ENCODE measurements around the gene DYSF. TPM values are rescaled to one million over a fixed set of nuclear protein-coding genes. Genes with fewer than 3 reads are reported as not detected.

DYSF gene
- total and polyA plus RNA-seq, 9 donors = 2.3 to 16.5 (median 5.1) TPM

- peak in 2 of 5 donors; percentile 1 to 2 for DNase-seq
- no peaks in the 10 kb centered on the region for H3K4me1 ChIP-seq (ENCODE audit: insufficient read depth)
- H3K27me3 ChIP-seq = no peaks in the 10 kb centered on the region
- no peak overlapping the region for H3K4me3 ChIP-seq
- WGBS, 3 donors = 67 to 70% (median 69%) methylated on average over 9 of the region's 9 CpGs
- H3K36me3 ChIP-seq = no peaks in the 10 kb centered on the region
- TF ChIP-seq CTCF (IDR thresholded peaks at IDR 0.05) = no peak
- no peak for TF ChIP-seq EP300 (IDR thresholded peaks at IDR 0.05)
- TF ChIP-seq POLR2A (IDR thresholded peaks at IDR 0.05) = no peak
- no peak overlapping the region for H3K27ac ChIP-seq
- no peaks in the 10 kb centered on the region for H3K9me3 ChIP-seq
- intact Hi-C loops (cut with DNase I) = loop anchor here in 1 of 4 donors (10.0 kb wide), 1 partner anchor 550 kb away; no protein-coding TSS in a partner anchor
Observed at GRCh38 chr2:71605173-71605641, 151.8 kb downstream of the DYSF start.

DNA sequence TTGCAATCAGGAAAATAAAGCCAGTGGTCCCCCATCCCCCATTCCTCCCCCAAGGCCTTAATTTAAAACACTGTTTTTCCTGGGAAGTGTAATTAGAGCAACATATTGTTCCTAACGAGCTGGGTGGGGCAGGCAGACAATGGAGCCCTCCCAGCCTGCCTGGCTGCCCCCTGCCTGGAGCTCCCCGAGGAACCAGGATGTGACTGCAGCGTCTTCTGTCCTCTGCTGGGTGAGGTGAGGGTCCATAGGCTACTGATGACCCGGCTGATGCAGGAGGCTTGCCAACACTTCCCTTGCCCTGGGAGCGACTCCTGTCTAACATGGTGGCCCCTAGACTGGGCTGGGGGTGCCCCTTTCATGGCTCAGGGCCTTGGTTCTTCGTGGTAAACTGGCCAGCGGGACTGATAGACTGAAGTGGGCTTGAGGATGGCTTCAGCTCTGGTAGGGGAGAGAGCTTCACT is 152.4 kb downstream of the DYSF start:
- Histone ChIP-seq H3K27ac (no peak overlapping the region), H3K4me3 (no peak overlapping the region), H3K4me1 (ENCODE audit: insufficient read depth) (no peaks in the 10 kb centered on the region), H3K9me3 (no peaks in the 10 kb centered on the region), H3K36me3 (no peaks in the 10 kb centered on the region), H3K27me3 (no peaks in the 10 kb centered on the region)
- WGBS, 3 donors = 78 to 83% (median 82%) methylated on average over 7 of the region's 7 CpGs
- intact Hi-C loops (cut with DNase I) = loop anchor here in 1 of 4 donors (10.0 kb wide), 1 partner anchor 549 kb away; no protein-coding TSS in a partner anchor
- peak in 3 of 5 donors; percentile 2 to 13 (median 4) for DNase-seq
- no peak for TF ChIP-seq POLR2A (IDR thresholded peaks at IDR 0.05)
- no peak for TF ChIP-seq EP300 (IDR thresholded peaks at IDR 0.05)
- TF ChIP-seq CTCF (IDR thresholded peaks at IDR 0.05) = no peak

DNA sequence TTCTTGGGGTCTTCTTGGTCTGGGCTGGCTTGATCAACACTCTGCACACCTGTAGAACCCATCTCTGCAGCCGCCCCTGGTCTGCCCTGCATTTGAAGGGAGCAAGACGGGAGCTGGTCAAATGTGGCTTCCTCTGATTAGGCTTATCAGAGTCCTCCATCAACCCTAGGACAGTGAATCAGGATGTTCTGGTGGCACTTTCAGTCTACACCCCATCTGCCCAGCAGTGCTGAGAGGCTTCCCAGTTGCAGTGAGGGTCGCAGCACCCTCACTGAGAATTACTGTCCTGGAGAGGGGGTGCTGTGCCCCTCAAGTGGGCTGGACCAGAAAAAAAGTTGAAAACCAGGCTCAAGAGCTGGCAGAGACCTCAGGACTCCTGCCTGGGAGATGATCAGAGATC is 152.9 kb downstream of the DYSF start:
- 89 to 98% (median 91%) methylated on average over 3 of the region's 3 CpGs for WGBS, 3 donors
- H3K4me3 ChIP-seq = no peak overlapping the region
- no peaks in the 10 kb centered on the region for H3K36me3 ChIP-seq
- TF ChIP-seq EP300 (IDR thresholded peaks at IDR 0.05) (no peak), CTCF (IDR thresholded peaks at IDR 0.05) (no peak), POLR2A (IDR thresholded peaks at IDR 0.05) (no peak)
- peak in 1 of 5 donors; percentile 4 for DNase-seq
- H3K27me3 ChIP-seq = no peaks in the 10 kb centered on the region
- intact Hi-C loops (cut with DNase I) = loop anchor here in 1 of 4 donors (10.0 kb wide), 1 partner anchor 549 kb away; no protein-coding TSS in a partner anchor
- H3K4me1 ChIP-seq (ENCODE audit: insufficient read depth) = no peaks in the 10 kb centered on the region
- H3K9me3 ChIP-seq = no peaks in the 10 kb centered on the region
- no peak overlapping the region for H3K27ac ChIP-seq

DNA sequence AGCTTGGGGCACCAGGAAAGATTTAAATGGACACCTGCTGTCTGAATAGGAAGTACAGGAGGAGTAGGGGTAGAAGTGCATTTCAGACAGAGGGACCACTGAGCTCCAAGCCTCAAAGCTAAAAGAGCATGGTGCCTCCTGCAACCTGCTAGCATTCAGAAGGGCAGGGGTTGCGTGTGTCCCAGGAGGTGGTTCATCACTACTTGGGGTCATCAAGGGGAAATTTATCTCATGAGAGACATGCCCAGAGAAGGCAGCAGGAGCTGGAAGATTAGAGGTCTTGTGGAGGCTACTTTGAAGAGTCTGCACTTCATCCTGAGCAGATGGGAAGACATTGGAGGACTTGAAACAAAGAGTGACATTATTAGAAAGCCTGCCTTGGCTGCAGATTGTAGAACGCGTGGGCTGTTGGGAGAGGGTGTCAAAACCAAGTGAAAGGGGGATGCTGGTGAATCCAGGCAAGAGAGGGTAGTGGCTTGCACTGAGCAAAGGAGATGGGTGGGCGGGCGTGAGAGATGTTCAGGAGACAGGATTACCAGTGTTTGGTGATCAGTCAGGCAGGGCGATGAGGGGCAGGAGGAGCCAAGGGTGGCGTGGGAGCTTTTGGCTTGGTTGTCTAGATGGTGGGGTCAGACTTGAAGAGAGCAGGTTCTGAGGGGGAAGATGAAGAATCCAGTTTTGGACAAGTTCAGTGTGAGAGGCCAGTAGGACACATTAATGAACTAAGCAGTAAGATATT is 154.0 kb downstream of the DYSF start:
- Histone ChIP-seq H3K4me1 (ENCODE audit: insufficient read depth) (no peaks in the 10 kb centered on the region), H3K4me3 (no peak overlapping the region), H3K27me3 (no peaks in the 10 kb centered on the region), H3K9me3 (no peaks in the 10 kb centered on the region), H3K36me3 (no peaks in the 10 kb centered on the region), H3K27ac (no peak overlapping the region)
- peak in 3 of 5 donors; percentile 1 to 12 (median 3) for DNase-seq
- no peak for TF ChIP-seq EP300 (IDR thresholded peaks at IDR 0.05)
- no peak for TF ChIP-seq POLR2A (IDR thresholded peaks at IDR 0.05)
- TF ChIP-seq CTCF (IDR thresholded peaks at IDR 0.05) = no peak
- 86 to 92% (median 88%) methylated on average over 7 of the region's 7 CpGs for WGBS, 3 donors
- intact Hi-C loops (cut with DNase I) = loop anchor here in 1 of 4 donors (10.0 kb wide), 1 partner anchor 547 kb away; no protein-coding TSS in a partner anchor
